Mesodermal cell (in vitro differentiated cells): ENCODE measurements around the gene ISG15.

Source experiments
- H3K27ac ChIP-seq: 2 replicates; pipeline ENCODE4 v1.7.0; 2013; ENCODE audit warnings: mild to moderate bottlenecking, low read depth, low read length, moderate library complexity; ENCODE audit not compliant: severe bottlenecking
- H3K36me3 ChIP-seq: 2 replicates; pipeline ENCODE4 v1.7.1; 2013; ENCODE audit warnings: mild to moderate bottlenecking, low read length, moderate library complexity; ENCODE audit not compliant: control insufficient read depth, insufficient read depth
- H3K4me1 ChIP-seq: one replicate; pipeline ENCODE4 v1.7.1; 2013; ENCODE audit warnings: mild to moderate bottlenecking, low read length; ENCODE audit not compliant: insufficient read depth, control insufficient read depth, poor library complexity, severe bottlenecking
- H3K4me3 ChIP-seq: 2 replicates; pipeline ENCODE4 v1.7.0; 2013; ENCODE audit warnings: low read length, control low read depth, mild to moderate bottlenecking; ENCODE audit not compliant: insufficient read depth, poor library complexity, severe bottlenecking; ENCODE audit errors: extremely low read depth
- H3K9me3 ChIP-seq: 2 replicates; pipeline ENCODE4 v1.7.1; 2013; ENCODE audit warnings: mild to moderate bottlenecking, low read length, moderate library complexity; ENCODE audit not compliant: control insufficient read depth
- WGBS, 2 experiments: methylation state at CpG; one replicate each; pipeline ENCODE4 v1.1.5; 2013; ENCODE audit warnings: missing lambda C conversion rate in 2 of 2; ENCODE audit not compliant: insufficient coverage in 2 of 2; 5-methylcytosine and 5-hydroxymethylcytosine counted together

Gene ISG15

GRCh38 chr1:970242-970972, 42.9 kb upstream of the ISG15 start:
- H3K27ac ChIP-seq, result no peak overlapping the region
- H3K4me3 ChIP-seq, result no peak overlapping the region
- H3K4me1 ChIP-seq, result peaks cover 13% of the 10 kb centered on the region
- peaks cover 2% of the 10 kb centered on the region for H3K36me3 ChIP-seq
- no peaks in the 10 kb centered on the region for H3K9me3 ChIP-seq
- 62 to 67% methylated on average over 32 to 33 of the region's 33 CpGs for WGBS, 2 experiments

- no peak overlapping the region for H3K4me3 ChIP-seq
- H3K36me3 ChIP-seq, result no peaks in the 10 kb centered on the region
- WGBS, 2 experiments, result 81 to 82% methylated on average over 25 to 32 of the region's 42 CpGs
- H3K4me1 ChIP-seq, result peaks cover 6% of the 10 kb centered on the region
- no peaks in the 10 kb centered on the region for H3K9me3 ChIP-seq
- H3K27ac ChIP-seq, result no peak overlapping the region
Measured at GRCh38 chr1:970973-971730, 42.1 kb upstream of the ISG15 start.

DNA sequence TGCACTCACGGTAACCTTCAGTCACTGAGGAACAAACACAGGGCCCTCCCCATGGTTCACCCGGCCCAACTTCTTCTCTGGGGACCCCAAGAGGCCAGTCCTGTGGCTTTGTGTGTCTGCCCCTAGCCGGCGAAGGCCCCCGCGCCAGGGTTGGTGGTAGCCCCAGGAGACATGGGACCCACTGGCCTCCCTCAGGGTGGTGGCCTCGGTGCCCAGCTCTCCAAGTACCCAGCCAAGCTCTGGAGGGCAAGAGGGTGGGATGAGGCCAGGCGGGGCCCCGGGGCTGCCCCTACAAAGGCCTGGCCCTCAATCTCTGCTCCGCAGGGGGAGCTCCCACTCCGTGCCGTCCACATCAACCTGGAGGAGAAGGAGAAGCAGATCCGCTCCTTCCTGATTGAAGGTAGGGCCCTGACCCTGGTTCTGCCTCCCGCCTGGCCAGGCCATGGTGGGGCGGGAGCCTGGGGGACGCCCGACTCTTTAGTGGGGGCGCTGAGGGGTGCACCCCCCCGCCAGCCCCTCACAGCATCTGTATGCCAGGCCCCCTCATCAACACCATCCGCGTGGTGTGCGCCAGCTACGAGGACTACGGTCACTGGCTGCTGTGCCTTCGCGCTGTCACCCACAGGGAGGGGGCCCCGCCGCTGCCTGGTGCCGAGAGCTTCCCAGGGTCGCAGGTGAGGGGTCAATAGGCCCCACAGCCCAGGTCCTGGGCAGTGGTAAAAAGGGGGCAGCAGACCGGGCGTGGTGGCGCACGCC, 41.4 kb upstream of the ISG15 start:
- Histone ChIP-seq H3K9me3 (no peaks in the 10 kb centered on the region), H3K36me3 (no peaks in the 10 kb centered on the region), H3K4me3 (no peak overlapping the region), H3K27ac (no peak overlapping the region), H3K4me1 (peaks cover 3% of the 10 kb centered on the region)
- WGBS, 2 experiments, result 84 to 86% methylated on average over 26 to 31 of the region's 34 CpGs

GRCh38 chr1:972726-973458, 40.4 kb upstream of the ISG15 start:
- Histone ChIP-seq H3K4me1 (no peaks in the 10 kb centered on the region), H3K27ac (no peak overlapping the region), H3K4me3 (no peak overlapping the region), H3K9me3 (no peaks in the 10 kb centered on the region), H3K36me3 (no peaks in the 10 kb centered on the region)
- 84 to 86% methylated on average over 22 to 24 of the region's 28 CpGs for WGBS, 2 experiments

DNA sequence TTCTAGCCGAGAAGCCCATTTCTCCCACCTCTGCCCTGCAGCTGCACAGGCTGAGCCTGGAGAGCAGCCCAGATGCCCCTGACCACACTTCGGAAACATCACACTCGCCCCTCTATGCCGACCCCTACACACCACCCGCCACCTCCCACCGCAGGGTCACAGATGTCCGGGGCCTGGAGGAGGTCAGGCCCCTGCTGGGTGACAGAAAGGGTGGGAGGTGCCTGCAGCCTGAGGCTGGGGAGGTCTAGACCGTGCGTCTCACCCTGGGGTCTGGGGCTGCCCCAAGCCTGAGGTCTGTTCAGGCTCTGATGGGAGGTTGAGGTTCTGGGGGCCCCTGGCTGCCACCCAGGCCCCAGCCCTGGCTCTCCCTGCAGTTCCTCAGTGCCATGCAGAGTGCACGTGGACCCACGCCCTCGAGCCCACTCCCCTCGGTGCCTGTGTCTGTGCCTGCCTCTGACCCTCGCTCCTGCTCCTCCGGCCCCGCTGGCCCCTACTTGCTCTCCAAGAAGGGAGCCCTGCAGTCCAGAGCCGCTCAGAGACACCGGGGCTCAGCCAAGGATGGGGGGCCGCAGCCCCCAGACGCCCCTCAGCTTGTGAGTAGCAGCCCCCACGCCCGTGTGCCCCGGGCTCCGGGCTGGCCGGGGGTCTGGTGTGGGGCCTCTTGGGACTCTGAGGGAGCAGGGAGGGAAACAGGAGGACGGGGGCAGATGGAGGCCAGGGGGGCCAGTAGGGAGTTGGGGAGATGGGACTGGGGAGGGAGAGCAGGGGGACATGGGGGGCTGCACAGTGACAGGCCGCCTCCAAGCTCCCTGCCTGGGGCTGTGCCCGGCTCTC, 39.6 kb upstream of the ISG15 start:
- Histone ChIP-seq H3K4me1 (no peaks in the 10 kb centered on the region), H3K4me3 (no peak overlapping the region), H3K9me3 (no peaks in the 10 kb centered on the region), H3K27ac (no peak overlapping the region), H3K36me3 (no peaks in the 10 kb centered on the region)
- 75 to 79% methylated on average over 10 to 21 of the region's 28 CpGs for WGBS, 2 experiments

DNA sequence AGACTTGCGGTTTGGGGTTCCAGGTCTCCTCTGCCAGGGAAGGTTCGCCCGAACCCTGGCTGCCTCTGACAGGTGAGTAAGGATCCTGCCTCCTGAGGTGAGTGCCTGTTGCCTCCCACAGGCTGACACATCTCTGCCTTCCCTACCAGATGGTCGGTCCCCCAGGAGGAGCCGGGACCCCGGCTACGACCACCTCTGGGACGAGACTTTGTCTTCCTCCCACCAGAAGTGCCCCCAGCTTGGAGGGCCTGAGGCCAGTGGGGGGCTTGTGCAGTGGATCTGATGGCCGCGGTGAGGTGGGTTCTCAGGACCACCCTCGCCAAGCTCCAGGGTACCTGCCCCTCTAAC, 39.0 kb upstream of the ISG15 start:
- H3K9me3 ChIP-seq, result no peaks in the 10 kb centered on the region
- H3K36me3 ChIP-seq, result no peaks in the 10 kb centered on the region
- WGBS, 2 experiments, result 92% methylated on average over 3 of the region's 11 CpGs; no CpG with 5 or more reads in 1 of the 2 experiments
- H3K4me1 ChIP-seq, result no peaks in the 10 kb centered on the region
- no peak overlapping the region for H3K4me3 ChIP-seq
- no peak overlapping the region for H3K27ac ChIP-seq

DNA sequence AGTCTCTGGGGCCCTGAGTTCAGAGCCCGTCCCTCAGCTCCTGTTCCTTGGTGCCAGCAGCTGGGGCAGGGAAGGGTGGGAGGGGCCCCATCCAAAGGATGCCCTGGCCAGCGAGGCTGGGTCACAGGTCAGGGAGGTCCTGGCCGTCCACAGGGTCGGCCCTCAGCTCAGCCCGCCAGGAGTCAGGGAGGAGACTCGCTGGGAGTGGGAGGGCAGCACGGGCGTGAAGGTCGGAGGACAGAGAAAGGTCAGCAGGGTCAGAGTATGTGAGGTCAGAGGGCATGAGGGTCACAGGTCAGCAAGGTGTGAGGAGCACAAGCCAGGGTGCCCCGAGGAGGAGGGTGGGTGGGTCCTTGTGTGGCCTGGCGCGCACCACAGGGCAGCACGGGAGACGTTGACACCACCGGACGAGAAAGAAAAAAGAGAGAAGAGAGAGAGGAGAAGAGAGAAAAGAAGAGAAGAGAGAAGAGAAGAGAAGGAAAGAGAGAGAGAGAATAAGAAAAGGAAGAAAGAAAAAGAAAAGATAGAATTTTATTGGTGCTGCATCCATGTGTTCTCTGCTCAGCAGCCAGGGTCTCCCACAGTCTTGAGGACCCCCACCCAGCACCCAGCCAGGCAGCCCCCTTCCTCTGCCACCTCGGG, 38.5 kb upstream of the ISG15 start:
- 79 to 83% methylated on average over 17 of the region's 17 CpGs for WGBS, 2 experiments
- no peaks in the 10 kb centered on the region for H3K9me3 ChIP-seq
- no peaks in the 10 kb centered on the region for H3K4me1 ChIP-seq
- H3K36me3 ChIP-seq, result no peaks in the 10 kb centered on the region
- H3K4me3 ChIP-seq, result no peak overlapping the region
- H3K27ac ChIP-seq, result no peak overlapping the region

GRCh38 chr1:975365-975764, 37.9 kb upstream of the ISG15 start:
- H3K4me3 ChIP-seq, result no peak overlapping the region
- 66 to 73% methylated on average over 9 of the region's 9 CpGs for WGBS, 2 experiments
- H3K27ac ChIP-seq, result no peak overlapping the region
- H3K9me3 ChIP-seq, result no peaks in the 10 kb centered on the region
- H3K36me3 ChIP-seq, result no peaks in the 10 kb centered on the region
- no peaks in the 10 kb centered on the region for H3K4me1 ChIP-seq

- 14 to 15% methylated on average over 26 to 34 of the region's 40 CpGs for WGBS, 2 experiments
- Histone ChIP-seq H3K4me3 (no peak overlapping the region), H3K4me1 (no peaks in the 10 kb centered on the region), H3K27ac (no peak overlapping the region), H3K9me3 (no peaks in the 10 kb centered on the region), H3K36me3 (no peaks in the 10 kb centered on the region)
Measured at GRCh38 chr1:975896-976683, 37.2 kb upstream of the ISG15 start.
